GM19467 (cell line): ENCODE measurements around the gene ABCC4.
"Not testable (repeated sequence)": the region's sequence is repeated elsewhere in the genome, so short reads cannot be mapped to it uniquely, and the experiment has no call there.

ENCODE experiments used
- ATAC-seq: cut with Tn5 transposase; IDR thresholded peaks from one replicate; pipeline ENCODE4 v1.9.1; 2021; ENCODE audit warnings: mild to moderate bottlenecking, moderate library complexity; ENCODE audit not compliant: unreplicated experiment

Gene ABCC4

GRCh38 chr13:95167003-95167402 lies 134.2 kb downstream of the ABCC4 start:
- not testable (repeated sequence) for ATAC-seq

GRCh38 chr13:95164830-95165229 lies 136.4 kb downstream of the ABCC4 start:
- ATAC-seq, result no peak

GRCh38 chr13:95160112-95160906 lies 140.9 kb downstream of the ABCC4 start:
- ATAC-seq, result no peak

- no peak for ATAC-seq
These were observed 141.8 kb downstream of the ABCC4 start for GRCh38 chr13:95159458-95159857.

GRCh38 chr13:95156208-95156607 lies 145.0 kb downstream of the ABCC4 start:
- no peak for ATAC-seq

GRCh38 chr13:95155504-95155903 lies 145.7 kb downstream of the ABCC4 start:
- no peak for ATAC-seq

- no peak for ATAC-seq
These were observed 146.2 kb downstream of the ABCC4 start for GRCh38 chr13:95155093-95155492.

GRCh38 chr13:95154413-95154886 lies 146.8 kb downstream of the ABCC4 start:
- ATAC-seq, result no peak

- ATAC-seq, result no peak
These were observed 147.4 kb downstream of the ABCC4 start for GRCh38 chr13:95153647-95154412.

- no peak for ATAC-seq
These were observed 149.2 kb downstream of the ABCC4 start for GRCh38 chr13:95151942-95152587.

- no peak for ATAC-seq
These were observed 150.7 kb downstream of the ABCC4 start for GRCh38 chr13:95150555-95150954.

- no peak for ATAC-seq
These were observed 154.8 kb downstream of the ABCC4 start for GRCh38 chr13:95146486-95146885.

- ATAC-seq, result no peak
These were observed 155.7 kb downstream of the ABCC4 start for GRCh38 chr13:95145587-95145986.

GRCh38 chr13:95140502-95140901 lies 160.7 kb downstream of the ABCC4 start:
- no peak for ATAC-seq

- no peak for ATAC-seq
These were observed 162.2 kb downstream of the ABCC4 start for GRCh38 chr13:95138876-95139585.

- ATAC-seq, result no peak
These were observed 164.2 kb downstream of the ABCC4 start for GRCh38 chr13:95137096-95137495.

GRCh38 chr13:95136638-95137037 lies 164.6 kb downstream of the ABCC4 start:
- no peak for ATAC-seq

GRCh38 chr13:95133498-95133897 lies 167.8 kb downstream of the ABCC4 start:
- ATAC-seq, result no peak

GRCh38 chr13:95129004-95129403 lies 172.2 kb downstream of the ABCC4 start:
- no peak for ATAC-seq

- ATAC-seq, result no peak
These were observed 173.1 kb downstream of the ABCC4 start for GRCh38 chr13:95128045-95128643.
